ENCODE measurements around the gene EIF4G3.
"Not testable (repeated sequence)": the region's sequence is repeated elsewhere in the genome, so short reads cannot be mapped to it uniquely, and the experiment has no call there.

EIF4G3 gene

GRCh38 chr1:20819818-20820217, 356.9 kb downstream of the EIF4G3 start:
- intact Hi-C loops (cut with DNase I; ENCODE audit: low total_unique reads), result no loop called here

GRCh38 chr1:20814534-20814871, 362.2 kb downstream of the EIF4G3 start:
- intact Hi-C loops (cut with DNase I; ENCODE audit: low total_unique reads), result no loop called here
- H3K4me1 ChIP-seq, result no peaks in the 10 kb centered on the region
- H3K36me3 ChIP-seq, result peaks cover 11 to 41% (median 18%) of the 10 kb centered on the region in 3 donors
- H3K27ac ChIP-seq, result no peak overlapping the region
- no peak for DNase-seq
- no peaks in the 10 kb centered on the region for H3K9me3 ChIP-seq
- no peaks in the 10 kb centered on the region for H3K27me3 ChIP-seq
- TF ChIP-seq CTCF (IDR thresholded peaks at IDR 0.05), result no peak
- no peak overlapping the region for H3K4me3 ChIP-seq

More at GRCh38 chr1:20819818-20820217, 356.9 kb downstream of the EIF4G3 start:
- Histone ChIP-seq H3K4me3 (no peak overlapping the region), H3K4me1 (no peaks in the 10 kb centered on the region), H3K9me3 (no peaks in the 10 kb centered on the region), H3K27me3 (no peaks in the 10 kb centered on the region), H3K36me3 (peaks cover 6 to 34% (median 19%) of the 10 kb centered on the region in 3 donors), H3K27ac (no peak overlapping the region)
- DNase-seq, result no peak
- TF ChIP-seq CTCF (IDR thresholded peaks at IDR 0.05), result no peak

GRCh38 chr1:20811916-20812315, 364.8 kb downstream of the EIF4G3 start:
- Histone ChIP-seq H3K36me3 (peaks cover 15 to 40% (median 18%) of the 10 kb centered on the region in 3 donors), H3K27me3 (no peaks in the 10 kb centered on the region), H3K9me3 (no peaks in the 10 kb centered on the region), H3K4me3 (no peak overlapping the region), H3K4me1 (no peaks in the 10 kb centered on the region), H3K27ac (no peak overlapping the region)
- DNase-seq, result no peak
- intact Hi-C loops (cut with DNase I; ENCODE audit: low total_unique reads), result no loop called here
- no peak for TF ChIP-seq CTCF (IDR thresholded peaks at IDR 0.05)

GRCh38 chr1:20793236-20793635, 383.5 kb downstream of the EIF4G3 start:
- Histone ChIP-seq H3K4me1 (peaks cover 0 to 3% (median 1%) of the 10 kb centered on the region in 4 donors), H3K4me3 (no peak overlapping the region), H3K27me3 (no peaks in the 10 kb centered on the region), H3K9me3 (no peaks in the 10 kb centered on the region), H3K36me3 (no peaks in the 10 kb centered on the region), H3K27ac (no peak overlapping the region)
- DNase-seq, result no peak
- no peak for TF ChIP-seq CTCF (IDR thresholded peaks at IDR 0.05)
- intact Hi-C loops (cut with DNase I; ENCODE audit: low total_unique reads), result no loop called here

GRCh38 chr1:20792196-20792595, 384.5 kb downstream of the EIF4G3 start:
- no peak for TF ChIP-seq CTCF (IDR thresholded peaks at IDR 0.05)
- H3K4me3 ChIP-seq, result no peak overlapping the region
- no peaks in the 10 kb centered on the region for H3K36me3 ChIP-seq
- no peaks in the 10 kb centered on the region for H3K9me3 ChIP-seq
- intact Hi-C loops (cut with DNase I; ENCODE audit: low total_unique reads), result no loop called here
- H3K27ac ChIP-seq, result no peak overlapping the region
- no peak for DNase-seq
- H3K27me3 ChIP-seq, result no peaks in the 10 kb centered on the region
- peaks cover 0 to 7% (median 3%) of the 10 kb centered on the region in 4 donors for H3K4me1 ChIP-seq

GRCh38 chr1:20790785-20791184, 385.9 kb downstream of the EIF4G3 start:
- Histone ChIP-seq H3K4me1 (peaks cover 0 to 7% (median 3%) of the 10 kb centered on the region in 4 donors), H3K27ac (no peak overlapping the region), H3K36me3 (no peaks in the 10 kb centered on the region), H3K4me3 (no peak overlapping the region), H3K27me3 (no peaks in the 10 kb centered on the region), H3K9me3 (no peaks in the 10 kb centered on the region)
- no peak for TF ChIP-seq CTCF (IDR thresholded peaks at IDR 0.05)
- intact Hi-C loops (cut with DNase I; ENCODE audit: low total_unique reads), result no loop called here
- no peak for DNase-seq

- H3K9me3 ChIP-seq, H3K36me3 ChIP-seq, H3K27me3 ChIP-seq, H3K27ac ChIP-seq, H3K4me3 ChIP-seq, DNase-seq: not testable (repeated sequence)
- peaks cover 0 to 19% (median 11%) of the 10 kb centered on the region in 4 donors for H3K4me1 ChIP-seq
- intact Hi-C loops (cut with DNase I; ENCODE audit: low total_unique reads), result loop anchor here (5.0 to 10.0 kb wide), 2 partner anchors 62 to 405 kb away; no protein-coding TSS in a partner anchor
Measured at GRCh38 chr1:20789598-20789997, 387.1 kb downstream of the EIF4G3 start.

Data from tibial artery (tissue), 4 donors.